Activated CD4-positive, alpha-beta T cell treated with anti-CD3 and anti-CD28 coated beads for 4 hours (primary cell): Measurements from ENCODE around the gene BCKDHA.
A peak's percentile ranks its signal among the peaks of the same experiment; 100 is the strongest.
"Not testable (repeated sequence)": the region's sequence is repeated elsewhere in the genome, so short reads cannot be mapped to it uniquely, and the experiment has no call there.

Experiments used
- DNase-seq, 2 donors: peaks; one replicate each; pipeline ENCODE4 v3.0.0-alpha.2; 2020

The BCKDHA gene

DNA sequence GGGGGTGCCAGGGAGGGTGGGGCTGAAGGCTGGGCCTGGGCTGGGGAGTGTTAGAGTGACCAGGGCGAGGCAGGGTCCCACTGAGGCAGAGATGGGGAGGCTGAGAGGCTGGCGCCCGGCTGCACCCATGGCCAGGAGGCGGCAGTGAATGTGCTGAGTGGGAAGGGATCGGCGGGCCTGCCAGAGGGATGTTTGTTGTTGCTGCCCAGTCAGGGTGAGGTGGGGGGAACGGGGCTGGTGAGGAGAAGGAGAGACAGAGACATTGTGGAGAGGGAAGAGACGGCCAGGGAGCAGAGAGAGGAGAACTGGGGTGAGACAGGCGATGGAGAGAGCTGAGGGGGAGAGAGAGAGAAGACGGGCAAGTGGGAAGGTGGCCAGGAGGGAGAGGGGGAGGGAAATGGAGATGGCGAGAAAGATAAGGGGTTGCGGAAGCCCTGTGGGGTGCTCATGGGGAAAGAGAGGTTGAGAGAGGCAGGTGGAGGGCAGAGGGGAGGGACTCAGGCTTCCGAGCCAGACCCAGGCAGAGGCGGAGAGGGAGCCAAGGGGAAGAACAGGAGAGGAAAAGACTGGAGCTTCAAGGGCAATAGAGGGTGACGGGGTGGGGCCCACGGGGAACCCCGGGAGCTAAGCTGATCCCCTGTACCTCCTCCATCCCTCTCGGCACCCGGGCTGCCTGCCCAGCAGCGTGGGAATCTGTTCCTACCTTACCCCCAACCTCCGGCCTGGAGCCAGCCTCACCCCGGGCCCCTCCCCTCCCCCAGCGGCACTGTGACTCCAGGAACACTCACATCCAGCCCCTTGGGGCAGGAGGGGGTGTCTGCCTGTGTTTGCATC, 30.2 kb downstream of the BCKDHA start:
- peak in 1 of 2 donors; percentile 21 for DNase-seq

DNA sequence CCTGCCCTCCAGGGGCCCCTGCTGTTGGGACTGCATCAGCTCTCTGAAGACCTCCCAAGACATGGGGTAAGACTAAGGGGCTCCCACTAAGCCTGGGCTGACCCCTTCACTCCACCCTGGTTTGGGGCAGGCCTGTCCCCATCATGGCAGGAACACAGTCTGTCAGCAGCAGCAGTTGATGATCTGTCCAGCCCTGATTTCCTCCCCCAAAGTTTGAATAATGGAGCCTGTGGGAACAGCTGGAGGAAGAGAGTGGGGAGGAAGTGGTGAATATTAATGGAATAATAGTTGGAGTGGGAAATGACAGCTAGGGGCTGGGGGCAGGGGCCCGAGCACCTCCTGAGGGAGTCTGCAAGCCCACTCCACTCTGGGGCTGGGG, 30.9 kb downstream of the BCKDHA start:
- no peak for DNase-seq

DNA sequence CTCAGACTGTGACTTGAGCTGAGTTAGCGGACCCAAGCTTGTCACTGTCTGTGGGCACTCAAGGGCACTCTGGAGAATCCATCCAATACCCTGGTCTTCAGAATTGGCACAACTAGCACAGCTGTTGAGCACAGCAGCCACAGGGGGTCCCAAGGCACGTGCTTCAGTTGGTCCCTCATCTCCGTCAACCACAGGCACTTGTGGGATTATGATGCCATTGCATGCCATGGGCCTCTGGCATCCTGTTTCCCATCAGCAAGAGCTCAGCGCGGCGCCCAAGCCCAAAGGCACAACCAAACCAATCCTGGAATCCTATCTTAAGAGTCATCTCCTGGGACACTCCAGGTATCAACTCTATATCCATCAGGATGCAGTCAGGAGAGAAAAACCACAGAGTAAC, 33.3 kb downstream of the BCKDHA start:
- DNase-seq, result no peak

GRCh38 chr19:41431426-41432386, 34.1 kb downstream of the BCKDHA start:
- DNase-seq, result no peak

GRCh38 chr19:41433171-41433570, 35.6 kb downstream of the BCKDHA start:
- no peak for DNase-seq

- no peak for DNase-seq
Observed at GRCh38 chr19:41434450-41434849, 36.8 kb downstream of the BCKDHA start.

GRCh38 chr19:41435376-41435775, 37.8 kb downstream of the BCKDHA start:
- DNase-seq, result not testable (repeated sequence)

DNA sequence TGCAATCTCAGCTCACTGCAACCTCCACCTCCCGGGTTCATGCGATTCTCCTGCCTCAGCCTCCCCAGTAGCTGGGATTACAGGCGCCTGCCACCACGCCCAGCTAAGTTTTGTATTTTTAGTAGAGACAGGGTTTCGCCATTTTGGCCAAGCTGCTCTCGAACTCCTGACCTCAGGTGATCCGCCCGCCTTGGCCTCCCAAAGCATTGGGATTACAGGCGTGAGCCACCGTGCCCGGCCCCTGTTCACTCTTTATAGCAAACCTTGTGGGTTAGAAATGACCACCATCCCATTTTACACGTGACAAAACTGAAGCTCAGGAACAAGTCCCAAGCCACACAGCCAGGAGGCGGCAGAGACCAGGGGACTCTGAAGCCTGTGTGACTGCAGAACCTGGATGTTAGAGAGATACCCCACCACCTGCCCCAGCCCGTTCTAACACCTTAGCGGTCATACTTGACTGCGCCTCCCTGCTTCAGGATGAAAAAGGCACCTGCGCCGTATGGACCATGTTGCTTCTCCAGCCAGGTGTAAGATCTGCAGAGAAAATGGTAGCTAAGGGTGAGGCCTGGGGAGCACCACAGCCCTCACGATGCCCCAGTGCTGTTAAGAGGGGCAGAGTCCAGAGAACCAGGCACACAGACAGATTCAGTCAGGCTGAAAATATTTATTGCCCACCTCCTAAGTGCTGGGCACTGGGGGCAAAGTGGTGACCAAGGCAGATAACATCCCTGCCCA, 38.5 kb downstream of the BCKDHA start:
- DNase-seq, result no peak

- no peak for DNase-seq
Observed at GRCh38 chr19:41436674-41436951, 39.0 kb downstream of the BCKDHA start.

DNA sequence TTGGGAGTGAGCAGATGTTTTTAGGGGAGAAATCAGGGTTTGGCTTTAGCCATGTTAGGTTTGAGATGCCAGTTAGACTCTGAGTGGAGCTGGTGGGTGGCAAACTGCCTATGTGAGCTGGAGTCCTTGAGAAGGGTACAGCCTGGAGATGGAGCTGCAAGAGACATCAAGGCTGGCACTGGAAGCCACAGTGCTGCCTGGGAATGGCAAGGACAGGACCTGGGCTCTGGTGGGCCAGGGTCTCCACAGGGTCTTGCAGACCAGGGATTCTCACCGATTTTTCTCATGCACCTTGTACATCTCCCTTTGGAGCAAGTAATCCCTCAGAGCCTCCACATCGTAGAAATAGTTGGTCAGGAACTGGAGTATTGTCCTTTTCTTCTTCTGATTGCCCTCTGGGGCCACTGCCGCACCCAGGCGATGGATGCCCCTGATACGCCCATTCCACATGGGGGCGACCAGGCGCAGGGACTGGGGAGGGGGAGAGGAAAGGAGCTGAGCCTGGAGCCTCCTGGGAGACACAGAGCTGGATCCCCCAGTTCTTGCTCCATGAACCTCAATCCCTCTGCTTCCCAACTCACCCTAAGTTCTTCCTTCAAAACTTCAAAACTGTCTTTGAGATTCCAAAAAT, 40.4 kb downstream of the BCKDHA start:
- no peak for DNase-seq

DNA sequence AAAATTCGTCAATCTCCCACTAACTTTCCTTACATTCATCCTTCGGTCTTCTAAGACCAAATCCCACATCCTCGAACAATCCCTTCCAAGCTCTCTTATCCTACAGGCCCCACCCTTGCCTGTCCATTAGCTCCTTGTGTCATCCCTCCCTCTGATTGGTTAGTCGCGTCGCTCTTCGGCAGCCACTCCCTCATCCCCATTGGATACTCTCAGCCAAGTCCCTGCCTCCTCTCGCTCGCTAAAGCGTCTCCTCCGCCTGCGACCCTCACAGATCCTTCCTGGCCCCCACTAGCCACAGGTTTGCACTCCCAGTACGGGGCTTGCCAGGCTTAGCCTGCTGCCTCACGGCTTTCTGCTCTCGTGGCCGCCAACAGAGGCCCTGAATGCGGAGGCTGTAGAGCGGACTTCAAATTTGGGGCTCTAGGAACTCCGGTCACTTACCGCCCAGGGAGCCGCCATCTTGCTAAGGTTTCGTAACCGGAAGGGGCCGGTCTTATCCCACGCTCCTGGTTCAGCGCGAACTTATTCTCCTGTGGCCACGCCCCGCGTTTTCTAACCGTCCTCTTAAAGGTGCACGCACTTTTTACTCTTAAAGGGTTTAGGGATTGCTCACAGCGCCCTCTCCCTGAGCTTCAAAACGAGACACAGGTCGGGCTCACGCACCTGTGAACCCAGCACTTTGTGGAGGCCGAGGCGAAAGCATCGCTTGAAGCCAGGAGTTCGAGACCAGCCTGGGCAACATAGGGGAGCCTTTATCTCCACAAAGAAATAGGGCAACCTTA, 42.0 kb downstream of the BCKDHA start, which contains the start of gene DMAC2:
DMAC2 (minus strand) TSS at position 472 of the 782 bp plus-strand sequence; CDS start at position 459, 13 bp downstream.
- peak; percentile 93 to 95 for DNase-seq

DNA sequence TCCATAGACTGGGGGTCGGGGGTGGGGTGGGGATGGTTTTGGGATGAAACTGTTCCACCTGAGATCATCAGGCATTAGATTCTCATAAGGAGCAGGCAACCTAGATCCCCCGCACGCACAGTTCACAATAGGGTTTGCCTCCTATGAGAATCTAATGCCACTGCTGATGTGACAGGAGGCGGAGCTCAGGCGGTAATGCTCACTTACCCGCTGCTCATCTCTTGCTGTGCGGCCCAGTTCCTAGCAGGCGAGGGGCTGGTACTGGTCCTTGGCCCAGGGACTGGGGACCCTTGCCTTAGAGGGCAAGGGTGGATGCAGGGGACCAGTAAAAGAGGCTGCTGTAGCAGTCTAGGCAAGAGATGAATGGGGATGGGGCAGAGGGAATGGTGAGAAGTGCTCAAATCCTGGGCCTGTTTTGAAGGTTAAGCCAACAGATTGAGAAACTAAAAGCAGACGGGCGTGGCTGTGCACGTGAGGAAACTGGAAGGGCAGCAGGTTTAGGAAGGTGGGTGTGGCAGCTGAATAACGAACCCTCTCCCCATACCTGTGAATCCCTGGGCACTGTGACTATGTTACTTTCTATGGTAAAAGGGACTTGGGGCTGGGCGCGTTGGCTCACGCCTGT, 43.8 kb downstream of the BCKDHA start:
- DNase-seq, result no peak

- no peak for DNase-seq
Observed at GRCh38 chr19:41442473-41443355, 45.1 kb downstream of the BCKDHA start, which contains the start of gene ERICH4. ERICH4 (plus strand) TSS chr19:41443156; CDS start chr19:41443170, 14 bp downstream.

GRCh38 chr19:41443813-41444455, 46.3 kb downstream of the BCKDHA start:
- no peak for DNase-seq

DNA sequence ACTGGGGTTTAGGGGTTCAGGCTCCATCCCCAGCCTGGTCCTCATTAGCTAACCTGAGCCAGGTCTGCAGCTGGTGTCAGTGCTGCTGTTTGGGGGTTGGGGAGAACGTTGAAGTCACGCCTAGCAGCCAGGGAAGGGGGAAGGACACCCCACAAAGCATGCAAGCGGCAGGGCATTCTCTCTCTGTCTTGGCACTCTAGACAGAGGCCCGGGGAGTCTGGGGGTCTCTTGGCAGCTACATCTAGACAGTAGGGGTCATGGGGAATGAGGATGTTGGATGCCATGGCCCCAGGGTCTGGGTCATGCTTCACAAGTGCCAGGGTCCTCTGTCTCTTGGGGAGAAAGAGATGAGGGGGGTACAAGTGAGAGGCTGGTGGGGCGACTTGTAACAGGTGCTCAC, 48.0 kb downstream of the BCKDHA start:
- DNase-seq, result no peak

DNA sequence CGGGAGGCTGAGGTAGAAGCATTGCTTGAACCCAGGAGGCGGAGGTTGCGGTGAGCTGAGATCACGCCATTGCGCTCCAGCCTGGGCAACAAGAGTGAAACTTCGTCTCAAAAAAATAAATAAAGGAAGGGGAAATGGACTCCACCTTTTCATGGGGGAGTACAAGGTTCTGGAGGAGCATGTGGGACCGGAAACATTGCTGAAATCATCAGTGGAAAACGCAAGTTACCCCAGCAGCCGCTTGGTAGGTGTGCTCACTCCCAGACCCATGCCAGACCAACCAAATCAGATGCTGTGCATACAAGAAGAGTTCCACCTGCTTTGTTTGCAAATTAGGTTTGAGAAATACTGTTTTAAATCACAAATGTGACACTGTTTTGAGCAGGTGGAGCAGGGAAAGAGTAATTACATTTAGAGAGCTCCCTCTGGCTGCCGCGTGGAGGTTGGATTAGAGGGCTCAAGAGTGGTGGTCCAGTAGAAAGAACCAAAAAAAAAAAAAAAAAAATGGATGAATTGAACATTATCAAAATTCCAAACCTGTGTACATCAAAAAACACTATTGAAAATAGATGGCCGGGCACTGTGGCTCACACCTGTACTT, 50.2 kb downstream of the BCKDHA start:
- no peak for DNase-seq

GRCh38 chr19:41449079-41449864, 51.7 kb downstream of the BCKDHA start:
- DNase-seq, result peak; percentile 64 to 70

GRCh38 chr19:41449865-41450178, 52.2 kb downstream of the BCKDHA start:
- no peak for DNase-seq
